ENCODE measurements around the gene ZNF175.
A peak's percentile ranks its signal among the peaks of the same experiment; 100 is the strongest.

The ZNF175 gene

GRCh38 chr19:51593969-51594773, 23.1 kb downstream of the ZNF175 start:
- Histone ChIP-seq H3K4me3 (ENCODE audit: low read depth in 1 of 2, low read length in 2 of 2) (peak overlapping the region; percentile 60 to 99), H3K27me3 (ENCODE audit: control insufficient read depth in 1 of 2, insufficient read depth in 2 of 2, low read length in 2 of 2) (peaks cover 0 to 9% of the 10 kb centered on the region in 2 donors), H3K27ac (ENCODE audit: low read depth, low read length) (peak overlapping the region; percentile 47), H3K4me1 (ENCODE audit: insufficient read depth, low read length) (peaks cover 14% of the 10 kb centered on the region), H3K9me3 (ENCODE audit: low read length) (no peaks in the 10 kb centered on the region), H3K36me3 (ENCODE audit: insufficient read depth, low read length) (no peaks in the 10 kb centered on the region), H3K9ac (ENCODE audit: low read length) (peak overlapping the region; percentile 32)

GRCh38 chr19:51594774-51595109, 23.7 kb downstream of the ZNF175 start:
- Histone ChIP-seq H3K27me3 (ENCODE audit: control insufficient read depth in 1 of 2, insufficient read depth in 2 of 2, low read length in 2 of 2) (peaks cover 0 to 9% of the 10 kb centered on the region in 2 donors), H3K4me1 (ENCODE audit: insufficient read depth, low read length) (peaks cover 14% of the 10 kb centered on the region), H3K9ac (ENCODE audit: low read length) (no peak overlapping the region), H3K36me3 (ENCODE audit: insufficient read depth, low read length) (no peaks in the 10 kb centered on the region), H3K4me3 (ENCODE audit: low read depth in 1 of 2, low read length in 2 of 2) (peak overlapping the region; percentile 60 to 99), H3K27ac (ENCODE audit: low read depth, low read length) (no peak overlapping the region), H3K9me3 (ENCODE audit: low read length) (no peaks in the 10 kb centered on the region)

GRCh38 chr19:51595190-51596175, 24.4 kb downstream of the ZNF175 start:
- Histone ChIP-seq H3K4me3 (ENCODE audit: low read depth in 1 of 2, low read length in 2 of 2) (peak overlapping the region in 1 of 2 donors; percentile 99), H3K4me1 (ENCODE audit: insufficient read depth, low read length) (peaks cover 14% of the 10 kb centered on the region), H3K27me3 (ENCODE audit: control insufficient read depth in 1 of 2, insufficient read depth in 2 of 2, low read length in 2 of 2) (peaks cover 6 to 15% of the 10 kb centered on the region in 2 donors), H3K36me3 (ENCODE audit: insufficient read depth, low read length) (no peaks in the 10 kb centered on the region), H3K9me3 (ENCODE audit: low read length) (no peaks in the 10 kb centered on the region), H3K27ac (ENCODE audit: low read depth, low read length) (no peak overlapping the region), H3K9ac (ENCODE audit: low read length) (no peak overlapping the region)

- no peak overlapping the region for H3K9ac ChIP-seq (ENCODE audit: low read length)
- no peaks in the 10 kb centered on the region for H3K9me3 ChIP-seq (ENCODE audit: low read length)
- H3K4me1 ChIP-seq (ENCODE audit: insufficient read depth, low read length), result peaks cover 11% of the 10 kb centered on the region
- H3K27ac ChIP-seq (ENCODE audit: low read depth, low read length), result no peak overlapping the region
- no peaks in the 10 kb centered on the region for H3K36me3 ChIP-seq (ENCODE audit: insufficient read depth, low read length)
- no peak overlapping the region for H3K4me3 ChIP-seq (ENCODE audit: low read depth in 1 of 2, low read length in 2 of 2)
- H3K27me3 ChIP-seq (ENCODE audit: control insufficient read depth in 1 of 2, insufficient read depth in 2 of 2, low read length in 2 of 2), result peaks cover 11 to 22% of the 10 kb centered on the region in 2 donors
Measured at GRCh38 chr19:51598159-51598915, 27.3 kb downstream of the ZNF175 start.

GRCh38 chr19:51599084-51599483, 28.0 kb downstream of the ZNF175 start:
- Histone ChIP-seq H3K4me1 (ENCODE audit: insufficient read depth, low read length) (peaks cover 7% of the 10 kb centered on the region), H3K4me3 (ENCODE audit: low read depth in 1 of 2, low read length in 2 of 2) (no peak overlapping the region), H3K27ac (ENCODE audit: low read depth, low read length) (no peak overlapping the region), H3K9me3 (ENCODE audit: low read length) (no peaks in the 10 kb centered on the region), H3K36me3 (ENCODE audit: insufficient read depth, low read length) (no peaks in the 10 kb centered on the region), H3K9ac (ENCODE audit: low read length) (no peak overlapping the region), H3K27me3 (ENCODE audit: control insufficient read depth in 1 of 2, insufficient read depth in 2 of 2, low read length in 2 of 2) (peaks cover 11 to 22% of the 10 kb centered on the region in 2 donors)

GRCh38 chr19:51600940-51601580, 30.0 kb downstream of the ZNF175 start:
- H3K4me1 ChIP-seq (ENCODE audit: insufficient read depth, low read length), result no peaks in the 10 kb centered on the region
- H3K9me3 ChIP-seq (ENCODE audit: low read length), result no peaks in the 10 kb centered on the region
- H3K4me3 ChIP-seq (ENCODE audit: low read depth in 1 of 2, low read length in 2 of 2), result no peak overlapping the region
- no peak overlapping the region for H3K27ac ChIP-seq (ENCODE audit: low read depth, low read length)
- H3K27me3 ChIP-seq (ENCODE audit: control insufficient read depth in 1 of 2, insufficient read depth in 2 of 2, low read length in 2 of 2), result peaks cover 11 to 22% of the 10 kb centered on the region in 2 donors
- H3K9ac ChIP-seq (ENCODE audit: low read length), result no peak overlapping the region
- no peaks in the 10 kb centered on the region for H3K36me3 ChIP-seq (ENCODE audit: insufficient read depth, low read length)

GRCh38 chr19:51602189-51602854, 31.2 kb downstream of the ZNF175 start:
- H3K9ac ChIP-seq (ENCODE audit: low read length), result no peak overlapping the region
- H3K4me1 ChIP-seq (ENCODE audit: insufficient read depth, low read length), result no peaks in the 10 kb centered on the region
- peaks cover 11 to 22% of the 10 kb centered on the region in 2 donors for H3K27me3 ChIP-seq (ENCODE audit: control insufficient read depth in 1 of 2, insufficient read depth in 2 of 2, low read length in 2 of 2)
- no peaks in the 10 kb centered on the region for H3K36me3 ChIP-seq (ENCODE audit: insufficient read depth, low read length)
- no peak overlapping the region for H3K27ac ChIP-seq (ENCODE audit: low read depth, low read length)
- H3K9me3 ChIP-seq (ENCODE audit: low read length), result no peaks in the 10 kb centered on the region
- no peak overlapping the region for H3K4me3 ChIP-seq (ENCODE audit: low read depth in 1 of 2, low read length in 2 of 2)

- Histone ChIP-seq H3K27me3 (ENCODE audit: control insufficient read depth in 1 of 2, insufficient read depth in 2 of 2, low read length in 2 of 2) (no peaks in the 10 kb centered on the region), H3K9ac (ENCODE audit: low read length) (no peak overlapping the region), H3K4me1 (ENCODE audit: insufficient read depth, low read length) (no peaks in the 10 kb centered on the region), H3K27ac (ENCODE audit: low read depth, low read length) (no peak overlapping the region), H3K4me3 (ENCODE audit: low read depth in 1 of 2, low read length in 2 of 2) (no peak overlapping the region), H3K36me3 (ENCODE audit: insufficient read depth, low read length) (no peaks in the 10 kb centered on the region), H3K9me3 (ENCODE audit: low read length) (no peaks in the 10 kb centered on the region)
Measured at GRCh38 chr19:51607077-51607476, 36.0 kb downstream of the ZNF175 start.

- Histone ChIP-seq H3K27ac (ENCODE audit: low read depth, low read length) (no peak overlapping the region), H3K9me3 (ENCODE audit: low read length) (no peaks in the 10 kb centered on the region), H3K4me1 (ENCODE audit: insufficient read depth, low read length) (no peaks in the 10 kb centered on the region)
Measured at GRCh38 chr19:51607920-51608562, 37.0 kb downstream of the ZNF175 start.

GRCh38 chr19:51610576-51610975, 39.5 kb downstream of the ZNF175 start:
- no peaks in the 10 kb centered on the region for H3K36me3 ChIP-seq (ENCODE audit: insufficient read depth, low read length)
- no peak overlapping the region for H3K27ac ChIP-seq (ENCODE audit: low read depth, low read length)
- H3K27me3 ChIP-seq (ENCODE audit: control insufficient read depth in 1 of 2, insufficient read depth in 2 of 2, low read length in 2 of 2), result peaks cover 8 to 18% of the 10 kb centered on the region in 2 donors
- H3K4me3 ChIP-seq (ENCODE audit: low read depth in 1 of 2, low read length in 2 of 2), result no peak overlapping the region
- H3K9ac ChIP-seq (ENCODE audit: low read length), result no peak overlapping the region
- H3K4me1 ChIP-seq (ENCODE audit: insufficient read depth, low read length), result no peaks in the 10 kb centered on the region
- H3K9me3 ChIP-seq (ENCODE audit: low read length), result no peaks in the 10 kb centered on the region

More at GRCh38 chr19:51607920-51608562, 37.0 kb downstream of the ZNF175 start:
- Histone ChIP-seq H3K27me3 (ENCODE audit: control insufficient read depth in 1 of 2, insufficient read depth in 2 of 2, low read length in 2 of 2) (peaks cover 2 to 4% of the 10 kb centered on the region in 2 donors), H3K9ac (ENCODE audit: low read length) (no peak overlapping the region), H3K4me3 (ENCODE audit: low read depth in 1 of 2, low read length in 2 of 2) (no peak overlapping the region), H3K36me3 (ENCODE audit: insufficient read depth, low read length) (no peaks in the 10 kb centered on the region)
